ENCODE results near the gene ZDHHC13. TPM values are rescaled to one million over a fixed set of nuclear protein-coding genes. Genes with fewer than 3 reads are reported as not detected.

ZDHHC13 gene
- total and polyA plus RNA-seq, 10 of the 15 experiments (the other 5 are each of a cell fraction or from before 2014, with no cell fraction given): 8.5 to 34.2 (median 20.4) TPM

DNA sequence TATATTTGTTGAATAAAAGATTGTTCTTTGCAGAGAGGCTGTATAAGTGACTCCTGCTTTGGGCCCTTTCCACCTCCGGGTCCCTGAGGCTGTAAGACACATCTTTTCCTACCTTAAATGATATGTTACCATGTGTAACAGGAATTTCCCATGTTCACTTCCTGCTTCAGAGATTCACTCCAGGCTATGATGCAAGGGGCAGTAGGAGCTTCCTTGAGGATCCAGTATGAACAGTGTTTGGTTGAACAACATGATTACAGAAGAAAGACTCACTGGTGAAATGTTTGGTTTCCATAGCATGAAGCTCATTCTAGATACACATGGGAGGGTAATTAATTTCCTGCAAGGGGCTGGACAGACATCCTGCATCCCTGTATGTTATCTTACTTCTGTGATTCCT lies 25.6 kb upstream of the ZDHHC13 start (continued):
- no peak for TF ChIP-seq JUND (IDR thresholded peaks at IDR 0.05; ENCODE audit: low read depth, low read length)

DNA sequence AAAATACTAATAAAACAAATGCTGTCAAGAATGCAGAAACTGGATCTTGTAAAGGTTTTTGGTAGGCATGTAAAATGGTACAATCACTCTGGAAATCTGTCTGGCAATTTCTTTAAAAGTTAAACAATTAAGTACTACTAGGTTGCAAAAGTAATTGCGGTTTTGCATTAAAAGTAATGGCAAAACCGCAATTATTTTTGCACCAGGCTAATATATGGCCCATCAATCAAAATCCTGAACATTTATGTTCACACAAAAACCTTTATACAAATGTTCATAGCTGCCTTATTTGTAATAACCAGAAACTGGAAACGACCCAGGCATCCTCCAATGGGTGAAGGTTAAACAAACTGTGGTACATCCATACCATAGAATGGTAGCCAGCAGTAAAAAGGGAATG lies 24.6 kb upstream of the ZDHHC13 start:
- Histone ChIP-seq H3K36me3 (ENCODE audit: control insufficient read depth in 2 of 2, insufficient read depth in 2 of 2, low read length in 1 of 2) (no peaks in the 10 kb centered on the region), H3K79me2 (ENCODE audit: control insufficient read depth, insufficient read depth, low read length) (no peaks in the 10 kb centered on the region), H4K20me1 (ENCODE audit: control insufficient read depth, insufficient read depth) (no peaks in the 10 kb centered on the region), H2AFZ (ENCODE audit: control insufficient read depth, low read depth, low read length) (no peak overlapping the region), H3K9me3 (replicated peaks; ENCODE audit: control insufficient read depth, insufficient read depth, low read length) (no peaks in the 10 kb centered on the region), H3K4me3 (no peak overlapping the region), H3K27me3 (replicated peaks in 1 of 2; ENCODE audit: control insufficient read depth in 2 of 2, insufficient read depth in 2 of 2, low read length in 1 of 2) (no peaks in the 10 kb centered on the region), H3K4me1 (ENCODE audit: control insufficient read depth, insufficient read depth, low read length) (no peaks in the 10 kb centered on the region), H3K27ac (ENCODE audit: control insufficient read depth, insufficient read depth) (no peak overlapping the region), H3K4me2 (ENCODE audit: control insufficient read depth, insufficient read depth) (no peak overlapping the region), H3K9ac (ENCODE audit: control insufficient read depth, insufficient read depth, low read length) (no peak overlapping the region)
- SMC1A ChIA-PET (ENCODE audit: uncharacterized antibody, unreplicated experiment): no interaction called here
- TF ChIP-seq TCF7 (IDR thresholded peaks at IDR 0.05; ENCODE audit: borderline replicate concordance) (no peak), SUZ12 (IDR thresholded peaks at IDR 0.05; ENCODE audit: unreplicated experiment) (no peak)
- no peak for FAIRE-seq
- no peak for DNase-seq (ENCODE audit: low read depth, low spot score)
- CTCF ChIA-PET: interaction anchor here (1.3 kb wide), 1 partner anchor 14 kb away, joined by 3 read pairs; no protein-coding TSS in a partner anchor
- no TSS peak for BruUV-seq (replicated peaks)
- POLR2A ChIA-PET: interaction anchor here (0.6 to 1.5 kb wide), 2 partner anchors 24 to 511 kb away, joined by 3 read pairs; no protein-coding TSS in a partner anchor
- WGBS (ENCODE audit: insufficient coverage, insufficient replicate concordance, low lambda C conversion rate, missing lambda C conversion rate): 38% methylated on average over 3 of the region's 3 CpGs
- RAD21 ChIA-PET (ENCODE audit: unreplicated experiment): no interaction called here
- ATAC-seq: no peak
- intact Hi-C loops (cut with micrococcal nuclease; ENCODE audit: unreplicated experiment): no loop called here
- in situ Hi-C loops (cut with MboI): no loop called here

DNA sequence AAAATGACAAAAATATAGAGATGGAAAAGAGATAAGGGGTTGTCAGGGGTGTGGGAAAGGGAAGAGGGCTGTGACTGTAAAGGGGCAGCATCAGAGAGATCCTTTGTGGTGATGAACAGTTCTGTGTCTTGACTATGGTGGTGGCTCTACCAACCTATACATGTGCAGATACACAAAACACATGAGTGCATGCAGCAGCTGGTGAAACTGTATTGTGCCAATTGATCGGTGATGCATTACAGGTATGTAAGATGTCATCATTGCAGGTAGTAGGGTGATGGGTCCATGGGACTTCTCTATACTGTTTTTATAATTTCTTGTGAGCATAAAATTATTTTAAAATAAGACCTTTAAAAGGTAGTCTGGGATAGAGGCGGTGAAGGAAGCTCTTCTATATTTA lies 24.1 kb upstream of the ZDHHC13 start:
- no peak overlapping the region for H3K27ac ChIP-seq (ENCODE audit: control insufficient read depth, insufficient read depth)
- POLR2A ChIA-PET: interaction anchor here (1.5 kb wide), 1 partner anchor 23 kb away, joined by 3 read pairs; no protein-coding TSS in a partner anchor
- intact Hi-C loops (cut with micrococcal nuclease; ENCODE audit: unreplicated experiment): no loop called here
- no peak overlapping the region for H3K9ac ChIP-seq (ENCODE audit: control insufficient read depth, insufficient read depth, low read length)
- FAIRE-seq: no peak
- no peak overlapping the region for H2AFZ ChIP-seq (ENCODE audit: control insufficient read depth, low read depth, low read length)
- no peak for DNase-seq (ENCODE audit: low read depth, low spot score)
- H3K36me3 ChIP-seq (ENCODE audit: control insufficient read depth in 2 of 2, insufficient read depth in 2 of 2, low read length in 1 of 2): no peaks in the 10 kb centered on the region
- ATAC-seq: peak; percentile 69
- H3K4me1 ChIP-seq (ENCODE audit: control insufficient read depth, insufficient read depth, low read length): no peaks in the 10 kb centered on the region
- H3K27me3 ChIP-seq (replicated peaks in 1 of 2; ENCODE audit: control insufficient read depth in 2 of 2, insufficient read depth in 2 of 2, low read length in 1 of 2): no peaks in the 10 kb centered on the region
- no TSS peak for BruUV-seq (replicated peaks)
- no peaks in the 10 kb centered on the region for H3K9me3 ChIP-seq (replicated peaks; ENCODE audit: control insufficient read depth, insufficient read depth, low read length)
- no peak overlapping the region for H3K4me3 ChIP-seq
- H3K4me2 ChIP-seq (ENCODE audit: control insufficient read depth, insufficient read depth): no peak overlapping the region
- CTCF ChIA-PET: interaction anchor here (1.3 kb wide), 1 partner anchor 15 kb away, joined by 3 read pairs; no protein-coding TSS in a partner anchor
- no peak for TF ChIP-seq HCFC1 (IDR thresholded peaks at IDR 0.05; ENCODE audit: low read length)
- TF ChIP-seq ZNF217 (IDR thresholded peaks at IDR 0.05): no peak
- no peak for TF ChIP-seq TCF7 (IDR thresholded peaks at IDR 0.05; ENCODE audit: borderline replicate concordance)
- TF ChIP-seq SMAD5 (IDR thresholded peaks at IDR 0.05; ENCODE audit: low read depth): no peak
- TF ChIP-seq CREB1 (IDR thresholded peaks at IDR 0.05; ENCODE audit: low read depth): no peak
- no peak for TF ChIP-seq SUPT20H (IDR thresholded peaks at IDR 0.05; ENCODE audit: borderline replicate concordance, control insufficient read depth, low read depth, low read length)
- TF ChIP-seq HDAC6 (IDR thresholded peaks at IDR 0.05; ENCODE audit: unreplicated experiment): no peak
- TF ChIP-seq NFXL1 (IDR thresholded peaks at IDR 0.05; ENCODE audit: borderline replicate concordance): no peak
- TF ChIP-seq JUND (IDR thresholded peaks at IDR 0.05; ENCODE audit: low read depth, low read length): no peak
- TF ChIP-seq, protein P1, sequence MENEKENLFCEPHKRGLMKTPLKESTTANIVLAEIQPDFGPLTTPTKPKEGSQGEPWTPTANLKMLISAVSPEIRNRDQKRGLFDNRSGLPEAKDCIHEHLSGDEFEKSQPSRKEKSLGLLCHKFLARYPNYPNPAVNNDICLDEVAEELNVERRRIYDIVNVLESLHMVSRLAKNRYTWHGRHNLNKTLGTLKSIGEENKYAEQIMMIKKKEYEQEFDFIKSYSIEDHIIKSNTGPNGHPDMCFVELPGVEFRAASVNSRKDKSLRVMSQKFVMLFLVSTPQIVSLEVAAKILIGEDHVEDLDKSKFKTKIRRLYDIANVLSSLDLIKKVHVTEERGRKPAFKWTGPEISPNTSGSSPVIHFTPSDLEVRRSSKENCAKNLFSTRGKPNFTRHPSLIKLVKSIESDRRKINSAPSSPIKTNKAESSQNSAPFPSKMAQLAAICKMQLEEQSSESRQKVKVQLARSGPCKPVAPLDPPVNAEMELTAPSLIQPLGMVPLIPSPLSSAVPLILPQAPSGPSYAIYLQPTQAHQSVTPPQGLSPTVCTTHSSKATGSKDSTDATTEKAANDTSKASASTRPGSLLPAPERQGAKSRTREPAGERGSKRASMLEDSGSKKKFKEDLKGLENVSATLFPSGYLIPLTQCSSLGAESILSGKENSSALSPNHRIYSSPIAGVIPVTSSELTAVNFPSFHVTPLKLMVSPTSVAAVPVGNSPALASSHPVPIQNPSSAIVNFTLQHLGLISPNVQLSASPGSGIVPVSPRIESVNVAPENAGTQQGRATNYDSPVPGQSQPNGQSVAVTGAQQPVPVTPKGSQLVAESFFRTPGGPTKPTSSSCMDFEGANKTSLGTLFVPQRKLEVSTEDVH (IDR thresholded peaks at IDR 0.05; ENCODE audit: low read depth, partially characterized antibody): no peak
- TF ChIP-seq PML (IDR thresholded peaks at IDR 0.05; ENCODE audit: low read length): no peak
- no peak for TF ChIP-seq RELA (IDR thresholded peaks at IDR 0.05; ENCODE audit: borderline replicate concordance, partially characterized antibody)
- RAD21 ChIA-PET (ENCODE audit: unreplicated experiment): no interaction called here
- WGBS (ENCODE audit: insufficient coverage, insufficient replicate concordance, low lambda C conversion rate, missing lambda C conversion rate): 93% methylated on average over 2 of the region's 2 CpGs
- H3K79me2 ChIP-seq (ENCODE audit: control insufficient read depth, insufficient read depth, low read length): no peaks in the 10 kb centered on the region
- in situ Hi-C loops (cut with MboI): no loop called here
- SMC1A ChIA-PET (ENCODE audit: uncharacterized antibody, unreplicated experiment): interaction anchor here (0.7 to 0.9 kb wide), 2 partner anchors 16 to 17 kb away, joined by 3 read pairs; no protein-coding TSS in a partner anchor
- no peaks in the 10 kb centered on the region for H4K20me1 ChIP-seq (ENCODE audit: control insufficient read depth, insufficient read depth)
